Smooth muscle cell of the umbilical artery (primary cell): Measurements from ENCODE around the gene REC8. TPM values are rescaled to one million over a fixed set of nuclear protein-coding genes. Genes with fewer than 3 reads are reported as not detected.

Experiments
- total RNA-seq: library from RNA; depleted of rRNA; stranded (reverse); fragments of >200 nt; gene quantifications from 2 replicates; pipeline ENCODE4 v1.2.3, GENCODE V29; 2014

The REC8 gene
- total RNA-seq = 1.2 and 1.7 TPM in 2 replicates

DNA sequence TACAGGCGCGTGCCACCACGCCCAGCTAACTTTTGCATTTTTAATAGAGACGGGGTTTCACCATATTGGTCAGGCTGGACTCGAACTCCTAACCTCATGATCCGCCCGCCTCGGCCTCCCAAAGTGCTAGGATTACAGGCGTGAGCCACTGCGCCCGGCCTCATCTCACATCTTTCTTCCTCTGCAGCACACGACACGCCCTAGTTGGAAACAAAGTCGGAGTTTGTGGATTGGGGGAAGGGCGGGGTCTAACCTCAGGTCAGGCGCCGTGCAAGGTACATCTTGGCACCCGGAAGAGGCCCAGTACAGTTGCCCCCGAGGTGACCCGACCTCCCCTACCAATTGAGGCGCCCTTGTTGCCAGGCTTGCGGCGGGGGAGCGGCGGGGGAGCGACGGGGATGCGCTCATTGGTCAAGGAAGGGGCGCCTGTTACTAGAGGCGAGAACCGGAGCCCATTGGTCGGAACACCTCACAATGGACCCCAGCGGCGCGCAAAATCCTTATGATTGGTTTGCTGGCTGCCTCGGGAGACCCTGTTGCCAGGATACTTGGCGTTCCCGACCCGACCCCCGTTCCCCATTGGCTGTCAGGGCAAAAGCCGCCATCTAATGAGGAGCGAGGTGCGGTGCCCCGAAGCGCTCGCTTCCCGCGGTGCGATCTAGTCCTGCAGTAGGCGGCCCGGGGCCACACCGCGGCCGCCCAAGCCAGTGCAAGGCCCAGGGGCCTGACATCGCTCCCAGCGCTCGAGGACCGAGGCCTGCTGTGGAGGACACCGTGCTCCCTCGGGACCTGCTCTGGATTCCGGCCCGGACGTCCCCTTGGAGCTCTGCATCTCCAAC lies at the start of gene REC8:
Gene REC8 (plus strand): TSS at position 659 of the 839 bp plus-strand sequence. CDS start 473 bp downstream, outside the sequence.

DNA sequence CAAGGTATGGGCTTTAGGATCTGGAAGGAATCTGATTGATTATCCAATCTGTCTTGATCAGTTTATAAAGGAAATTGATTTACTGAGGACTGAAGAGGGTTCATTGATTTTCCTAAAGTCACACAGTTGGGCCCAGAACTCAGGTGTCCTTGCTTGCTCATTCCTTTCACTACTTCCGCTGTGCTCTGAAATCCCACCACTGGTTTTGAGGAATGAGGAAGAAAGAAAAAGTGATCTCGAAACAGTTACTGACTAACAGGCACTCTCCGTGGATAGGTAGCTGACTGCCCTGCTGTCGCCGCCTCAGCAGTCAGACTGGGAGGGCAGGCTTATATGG lies 41.5 kb upstream of the REC8 start, which contains the start of gene FITM1:
Gene FITM1 (plus strand): TSS at position 280 of the 337 bp plus-strand sequence. CDS start 905 bp downstream, outside the sequence.

GRCh38 chr14:24135834-24136683 lies 35.8 kb upstream of the REC8 start, which contains the start of gene PSME1:
PSME1 (plus strand) TSS chr14:24136194; CDS start chr14:24136263, 69 bp downstream.

DNA sequence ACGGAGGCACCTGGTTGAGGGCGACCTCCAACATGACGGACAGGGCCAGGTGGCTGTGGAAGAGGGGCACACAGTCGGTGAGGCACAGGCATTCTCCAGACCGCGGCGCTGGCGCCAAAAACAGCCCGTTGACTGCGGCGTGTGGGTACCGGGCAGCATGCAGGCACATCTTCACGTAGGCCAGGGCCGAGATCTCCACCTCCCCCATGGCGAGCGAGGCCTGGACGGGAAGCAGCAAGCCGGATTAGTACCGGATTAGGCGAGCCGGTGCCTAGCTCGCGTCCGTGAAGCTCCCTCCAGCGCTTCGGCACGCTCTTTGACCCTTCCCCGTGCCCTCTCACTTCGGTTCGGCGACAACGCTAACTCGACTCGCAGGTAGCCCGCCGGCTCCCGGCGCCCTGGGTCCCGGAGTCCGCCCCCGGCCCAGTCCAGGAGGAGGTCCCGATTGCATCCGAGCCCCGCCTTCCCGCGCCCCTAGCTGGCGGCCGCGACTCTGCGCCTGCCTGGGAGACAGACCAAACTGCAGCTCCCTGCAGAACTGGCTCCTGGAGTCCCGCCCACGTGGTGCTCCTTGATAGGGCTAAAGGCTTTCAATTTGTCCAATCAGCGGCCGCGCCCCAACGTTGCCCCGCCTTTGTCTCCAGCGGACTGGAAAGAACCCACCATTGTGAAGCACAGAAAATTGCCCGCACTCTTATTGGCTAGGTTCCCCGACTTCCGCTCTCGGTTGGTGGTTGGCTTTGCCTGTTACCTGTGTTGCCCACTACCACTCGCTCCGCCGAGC lies 30.6 kb upstream of the REC8 start, which contains the start of gene EMC9:
Gene EMC9 (minus strand): TSS at position 495 of the 784 bp plus-strand sequence. CDS start 287 bp downstream, at position 208.

GRCh38 chr14:24146453-24146977 lies 25.4 kb upstream of the REC8 start, which contains the start of gene PSME2:
PSME2 (minus strand) TSS chr14:24146610; CDS start chr14:24146581, 29 bp downstream.

DNA sequence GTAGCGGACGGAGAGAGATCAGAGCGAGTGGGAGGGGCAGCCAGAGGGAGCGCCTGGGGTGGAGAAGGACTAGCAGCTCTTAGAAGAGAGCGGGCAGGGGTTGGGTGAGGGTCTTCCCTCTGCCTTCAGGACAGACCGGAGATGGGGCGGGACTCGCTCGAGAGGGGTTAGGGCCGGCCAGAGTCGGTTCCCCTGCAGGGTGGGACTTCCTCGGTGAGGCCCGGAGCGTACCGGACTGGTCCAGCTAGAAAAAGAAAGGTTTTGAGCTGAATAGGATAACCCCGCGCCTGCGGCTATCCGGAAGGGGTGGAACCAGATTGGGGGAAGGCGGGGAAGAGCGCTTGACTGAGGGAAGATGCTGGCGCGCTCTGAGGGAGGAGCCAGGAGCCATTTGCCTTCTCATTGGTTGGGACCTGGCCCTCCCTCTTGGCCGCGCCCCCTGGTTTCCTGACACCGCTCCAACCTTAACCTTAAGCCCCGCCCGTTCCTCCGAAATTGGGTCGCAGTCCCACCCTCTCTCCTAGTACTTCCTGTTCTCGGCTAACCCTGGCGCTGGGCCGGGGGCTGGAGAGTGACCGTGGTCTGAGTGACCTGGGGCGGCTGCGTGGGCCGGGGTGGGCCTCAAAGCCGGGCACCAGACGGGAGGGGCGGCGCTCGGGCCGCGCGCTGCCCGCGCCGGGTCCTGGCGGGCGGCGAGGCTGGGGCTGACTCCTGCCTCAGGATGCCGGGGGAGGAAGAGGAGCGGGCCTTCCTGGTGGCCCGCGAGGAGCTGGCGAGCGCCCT lies 24.7 kb upstream of the REC8 start, which contains the start of gene RNF31:
Gene RNF31 (plus strand): TSS at position 521 of the 783 bp plus-strand sequence. CDS start 201 bp downstream, at position 722.

GRCh38 chr14:24160850-24161804 lies 10.8 kb upstream of the REC8 start, which contains the start of gene IRF9:
IRF9 (plus strand) TSS chr14:24161265; CDS start chr14:24162145, 880 bp downstream.

GRCh38 chr14:24188251-24189058 lies 16.6 kb downstream of the REC8 start, which contains the start of gene IPO4:
IPO4 (minus strand) TSS chr14:24188816; CDS start chr14:24188787, 29 bp downstream.

DNA sequence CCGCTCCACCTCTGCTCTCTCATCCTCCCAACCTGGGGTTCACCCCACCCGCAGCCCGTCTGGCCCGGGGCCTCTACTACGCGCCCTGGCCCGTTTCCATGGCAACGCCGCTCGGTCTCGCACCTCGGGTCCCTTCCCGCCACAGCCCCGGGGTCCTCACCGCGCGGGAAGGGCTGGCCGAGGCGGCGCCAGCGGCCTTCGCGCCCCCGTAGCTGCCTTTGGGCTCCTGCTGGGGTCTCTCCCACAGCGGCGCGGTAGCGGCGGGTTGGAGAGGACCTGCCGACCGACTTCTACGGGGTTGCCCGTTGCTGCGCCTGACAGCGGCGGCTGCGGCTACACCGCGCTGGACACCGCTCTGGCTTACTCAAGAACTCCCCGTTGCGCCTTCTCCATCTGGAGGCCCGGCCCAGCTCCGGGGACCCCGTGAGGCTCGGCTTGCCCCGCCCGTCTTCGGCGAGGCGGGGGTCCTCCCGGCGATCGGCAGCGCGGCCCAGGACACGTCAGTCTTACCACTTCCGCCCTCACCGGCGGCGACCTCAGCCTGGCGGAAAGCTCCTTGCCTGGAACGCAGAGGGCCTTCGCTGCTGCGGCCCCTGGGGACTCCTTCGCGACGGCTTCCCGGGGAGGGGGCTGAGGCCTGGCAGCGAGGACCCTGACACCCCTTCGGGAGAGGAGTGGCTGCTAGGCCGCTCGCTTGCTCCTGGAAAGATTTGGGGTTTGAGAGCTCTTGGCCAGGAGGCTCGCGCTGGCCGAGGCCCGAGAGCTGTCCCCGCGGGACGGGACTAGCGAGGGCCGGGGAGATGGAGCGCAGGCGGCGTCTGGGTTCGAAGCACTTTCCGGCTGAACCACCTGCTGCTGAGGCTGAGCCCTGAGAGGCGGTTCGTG lies 23.5 kb downstream of the REC8 start, which contains the start of gene TM9SF1:
Gene TM9SF1 (minus strand): TSS at position 256 of the 885 bp plus-strand sequence. CDS start 422 bp downstream, outside the sequence.

DNA sequence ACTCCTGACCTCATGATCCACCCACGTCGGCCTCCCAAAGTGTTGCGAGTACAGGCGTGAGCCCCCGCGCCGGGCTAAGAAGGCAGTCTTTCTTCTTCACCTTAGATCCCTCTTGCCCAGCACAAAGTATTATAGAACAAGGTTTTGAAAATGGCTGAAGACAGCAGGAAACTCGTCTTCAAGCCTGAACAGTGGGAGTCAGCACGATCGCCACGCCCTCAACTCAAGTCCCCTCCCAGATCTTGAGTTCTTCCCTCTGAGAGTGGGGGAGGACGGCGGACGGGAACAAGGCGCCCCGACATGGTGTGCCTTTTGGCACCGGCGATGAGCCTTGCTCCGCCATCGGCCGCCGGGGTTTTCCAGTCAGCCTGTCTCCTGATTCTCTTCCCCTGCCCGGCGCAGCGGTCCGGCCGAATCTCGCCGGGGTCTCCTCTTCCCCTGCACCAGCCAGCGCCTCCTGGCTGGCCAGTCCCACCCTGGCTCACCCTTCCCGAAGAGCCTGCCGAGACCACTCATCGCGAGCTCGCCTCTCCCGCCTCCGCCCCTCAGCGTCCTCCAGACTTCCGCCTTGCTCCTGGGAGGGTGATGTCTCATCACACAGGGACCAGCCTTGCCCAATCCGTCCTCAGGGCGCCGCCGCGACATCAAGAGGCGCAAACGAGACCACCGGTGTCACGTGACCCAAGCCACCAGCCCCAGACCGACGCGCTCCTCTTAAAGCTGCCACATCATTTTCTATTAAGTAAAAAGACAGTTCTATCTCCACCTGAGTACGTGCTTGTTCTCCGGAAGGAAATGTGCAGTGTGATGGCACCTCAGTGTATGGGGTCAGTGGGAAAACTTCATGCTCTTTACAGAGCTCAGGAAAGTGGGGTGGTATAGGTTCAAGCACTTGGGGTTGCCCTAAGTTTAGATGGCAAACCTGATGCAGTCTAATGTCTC lies 41.3 kb downstream of the REC8 start, which contains the start of gene CHMP4A:
Gene CHMP4A (minus strand): TSS at position 565 of the 942 bp plus-strand sequence. CDS start 49 bp downstream, at position 516.

DNA sequence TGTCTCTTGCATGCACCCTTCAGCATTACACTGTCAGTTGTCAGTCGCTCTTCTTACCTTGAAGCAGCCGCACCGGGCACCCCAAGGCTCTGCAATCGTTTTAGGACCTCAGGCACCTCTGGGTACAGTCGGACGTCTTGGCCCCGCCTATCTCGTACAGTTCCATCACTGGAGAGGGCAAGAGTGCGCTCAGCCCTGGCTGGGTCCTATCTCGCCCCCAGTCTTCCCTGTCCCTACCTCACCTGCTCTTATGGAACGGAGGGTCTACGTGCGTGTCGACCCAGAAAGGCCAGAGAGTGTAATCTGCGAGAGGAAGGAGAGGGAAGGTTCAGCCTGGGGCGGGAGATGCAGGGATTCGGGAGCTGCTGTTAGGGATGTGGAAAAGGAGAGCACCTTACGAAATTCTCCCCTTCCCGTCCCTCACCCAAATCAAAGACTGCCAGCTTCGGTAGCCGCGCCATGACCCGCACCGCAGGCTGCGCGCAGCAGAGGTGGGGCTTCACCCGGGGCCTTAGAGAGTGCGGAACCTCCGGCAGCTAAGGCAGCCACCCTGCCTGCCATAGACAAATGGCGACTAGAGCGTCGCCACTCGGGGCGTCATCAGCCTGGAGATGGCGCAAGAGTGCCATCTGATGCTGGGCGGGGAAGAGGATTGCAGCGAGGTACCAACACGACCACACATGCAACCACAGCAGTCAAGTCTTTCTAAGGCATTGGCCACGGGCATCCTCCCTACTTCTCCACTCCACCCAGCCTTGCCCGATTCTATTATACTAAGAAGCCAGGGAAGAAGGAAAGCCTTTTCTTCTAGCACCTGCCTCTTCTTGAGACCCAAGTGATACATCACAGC lies 43.8 kb downstream of the REC8 start, which contains the start of gene MDP1:
Gene MDP1 (minus strand): TSS at position 572 of the 850 bp plus-strand sequence. CDS start 111 bp downstream, at position 461.

